HepG2 (cell line): ENCODE results near the gene TXNRD2. TPM values are rescaled to one million over a fixed set of nuclear protein-coding genes. Genes with fewer than 3 reads are reported as not detected.

Experiments used
- ARNT2 ChIP-seq: sonication (generic); formaldehyde crosslinking; IDR thresholded peaks from 2 replicates; pipeline ENCODE4 v1.8.0; 2022; ENCODE audit warnings: mild to moderate bottlenecking, low read depth, missing genetic modification reagents, moderate library complexity
- HMGA1 ChIP-seq: sonication (generic); formaldehyde crosslinking; conservative IDR thresholded peaks from 2 replicates; pipeline ENCODE4 v1.4.0; 2020; ENCODE audit warnings: missing genetic modification reagents
- POGK ChIP-seq: sonication (generic); formaldehyde crosslinking; conservative IDR thresholded peaks from 2 replicates; pipeline ENCODE4 v1.8.0; 2022; ENCODE audit warnings: mild to moderate bottlenecking, moderate library complexity, missing genetic modification reagents
- TBX3 ChIP-seq: fragments of 450-650 bp; IDR thresholded peaks from 2 replicates; pipeline ENCODE4 v1.6.1; 2017; ENCODE audit warnings: antibody characterized with exemption, mild to moderate bottlenecking, inconsistent platforms, borderline replicate concordance
- ZFP36L1 ChIP-seq: sonication (generic); formaldehyde crosslinking; IDR thresholded peaks from 2 replicates; pipeline ENCODE4 v1.8.0; 2022; ENCODE audit warnings: mild to moderate bottlenecking, missing genetic modification reagents, moderate library complexity
- ZGPAT ChIP-seq: IDR thresholded peaks from 2 replicates; pipeline ENCODE4 v1.6.1; 2016; ENCODE audit warnings: mild to moderate bottlenecking
- ZMYM3 ChIP-seq: sonication (generic); formaldehyde crosslinking; IDR thresholded peaks from 2 replicates; pipeline ENCODE4 v1.5.1; 2020; ENCODE audit warnings: mild to moderate bottlenecking, missing genetic modification reagents
- ZNF251 ChIP-seq: sonication (generic); formaldehyde crosslinking; IDR thresholded peaks from 2 replicates; pipeline ENCODE4 v1.9.0; 2021; ENCODE audit warnings: mild to moderate bottlenecking, missing genetic modification reagents
- ZNF264 ChIP-seq: sonication (generic); formaldehyde crosslinking; IDR thresholded peaks from 2 replicates; pipeline ENCODE4 v1.4.0; 2020; ENCODE audit warnings: missing genetic modification reagents
- ZNF350 ChIP-seq: sonication (generic); formaldehyde crosslinking; IDR thresholded peaks from 2 replicates; pipeline ENCODE4 v1.4.0; 2020; ENCODE audit warnings: mild to moderate bottlenecking, low read depth, missing genetic modification reagents, borderline replicate concordance
- ZNF484 ChIP-seq: sonication (generic); formaldehyde crosslinking; IDR thresholded peaks from 2 replicates; pipeline ENCODE4 v1.5.1; 2020; ENCODE audit warnings: mild to moderate bottlenecking, low read depth, missing genetic modification reagents, borderline replicate concordance
- ZNF557 ChIP-seq: sonication (generic); formaldehyde crosslinking; IDR thresholded peaks from 2 replicates; pipeline ENCODE4 v1.4.0; 2020; ENCODE audit warnings: missing genetic modification reagents
- ZNF691 ChIP-seq: sonication (generic); formaldehyde crosslinking; IDR thresholded peaks from 2 replicates; pipeline ENCODE4 v1.4.0; 2020; ENCODE audit warnings: missing genetic modification reagents, low read depth, mild to moderate bottlenecking, borderline replicate concordance
- ZSCAN31 ChIP-seq: sonication (generic); formaldehyde crosslinking; IDR thresholded peaks from 2 replicates; pipeline ENCODE4 v1.5.0; 2020; ENCODE audit warnings: low read depth, mild to moderate bottlenecking, missing genetic modification reagents
- polyA plus RNA-seq, 8 experiments: library from polyadenylated mRNA; depleted of rRNA in 3 of 8; stranded (reverse) in 7 of 8; unstranded in 1 of 8; fragments of >200 nt; fragmentation: Illumina TruSeq in 4 of 8; extraction: Trizol in 4 of 8; gene quantifications; 2 replicates each; pipeline versions ENCODE4 v1.2.1 to v1.2.3, GENCODE V29; 2011 to 2016; ENCODE audit warnings: low read depth in 4 of 8, missing spikeins in 1 of 8, mixed read lengths in 1 of 8; ENCODE audit not compliant: insufficient read depth in 1 of 8
- total RNA-seq, 5 experiments: library from RNA; depleted of rRNA; stranded (reverse); fragments of >200 nt; fragmentation: Illumina TruSeq; extraction: Trizol; gene quantifications; 2 replicates each; pipeline ENCODE4 v1.2.3, GENCODE V29; 2016; ENCODE audit warnings: low read depth in 1 of 5
- TF ChIP-seq, protein P1 (sequence below): IDR thresholded peaks from 2 replicates; pipeline ENCODE4 v1.6.1; 2016; ENCODE audit warnings: missing compliant biosample characterization, missing genetic modification reagents, borderline replicate concordance
- TF ChIP-seq, protein P2 (sequence below): sonication (generic); formaldehyde crosslinking; IDR thresholded peaks from 2 replicates; pipeline ENCODE4 v1.8.0; 2022; ENCODE audit warnings: missing genetic modification reagents, mild to moderate bottlenecking, moderate library complexity, borderline replicate concordance
- TF ChIP-seq, protein P3 (sequence below): sonication (generic); formaldehyde crosslinking; IDR thresholded peaks from 2 replicates; pipeline ENCODE4 v1.5.1; 2020; ENCODE audit warnings: missing genetic modification reagents, mild to moderate bottlenecking, borderline replicate concordance
- TF ChIP-seq, protein P4 (sequence below): sonication (generic); formaldehyde crosslinking; IDR thresholded peaks from 2 replicates; pipeline ENCODE4 v1.8.1; 2023; ENCODE audit warnings: missing genetic modification reagents, mild to moderate bottlenecking, borderline replicate concordance

TXNRD2 gene
- total and polyA plus RNA-seq, 2 of the 13 experiments (the other 11 are each of a cell fraction or from before 2014, with no cell fraction given): 17.5 to 18.6 TPM

GRCh38 chr22:19854778-19855503, 86.7 kb downstream of the TXNRD2 start, which contains the start of the genes GNB1L and RTL10 (continued):
- peak; percentile 88; the same call in 1 of the 2 replicates for TF ChIP-seq ZNF691
- TF ChIP-seq POGK: no peak; the same call in 1 of the 2 replicates
- TF ChIP-seq, protein P1, sequence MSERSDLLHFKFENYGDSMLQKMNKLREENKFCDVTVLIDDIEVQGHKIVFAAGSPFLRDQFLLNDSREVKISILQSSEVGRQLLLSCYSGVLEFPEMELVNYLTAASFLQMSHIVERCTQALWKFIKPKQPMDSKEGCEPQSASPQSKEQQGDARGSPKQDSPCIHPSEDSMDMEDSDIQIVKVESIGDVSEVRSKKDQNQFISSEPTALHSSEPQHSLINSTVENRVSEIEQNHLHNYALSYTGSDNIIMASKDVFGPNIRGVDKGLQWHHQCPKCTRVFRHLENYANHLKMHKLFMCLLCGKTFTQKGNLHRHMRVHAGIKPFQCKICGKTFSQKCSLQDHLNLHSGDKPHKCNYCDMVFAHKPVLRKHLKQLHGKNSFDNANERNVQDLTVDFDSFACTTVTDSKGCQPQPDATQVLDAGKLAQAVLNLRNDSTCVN: peak; percentile 32; the same call in 1 of the 2 replicates
- peak; percentile 80 for TF ChIP-seq ZNF350 (CRISPR knock-in tag)
- no peak for TF ChIP-seq ZNF251 (CRISPR knock-in tag)
- TF ChIP-seq ZNF484: peak; percentile 73
- peak; percentile 81; the same call in 1 of the 2 replicates for TF ChIP-seq ZNF264 (CRISPR knock-in tag)
- TF ChIP-seq, protein P2, sequence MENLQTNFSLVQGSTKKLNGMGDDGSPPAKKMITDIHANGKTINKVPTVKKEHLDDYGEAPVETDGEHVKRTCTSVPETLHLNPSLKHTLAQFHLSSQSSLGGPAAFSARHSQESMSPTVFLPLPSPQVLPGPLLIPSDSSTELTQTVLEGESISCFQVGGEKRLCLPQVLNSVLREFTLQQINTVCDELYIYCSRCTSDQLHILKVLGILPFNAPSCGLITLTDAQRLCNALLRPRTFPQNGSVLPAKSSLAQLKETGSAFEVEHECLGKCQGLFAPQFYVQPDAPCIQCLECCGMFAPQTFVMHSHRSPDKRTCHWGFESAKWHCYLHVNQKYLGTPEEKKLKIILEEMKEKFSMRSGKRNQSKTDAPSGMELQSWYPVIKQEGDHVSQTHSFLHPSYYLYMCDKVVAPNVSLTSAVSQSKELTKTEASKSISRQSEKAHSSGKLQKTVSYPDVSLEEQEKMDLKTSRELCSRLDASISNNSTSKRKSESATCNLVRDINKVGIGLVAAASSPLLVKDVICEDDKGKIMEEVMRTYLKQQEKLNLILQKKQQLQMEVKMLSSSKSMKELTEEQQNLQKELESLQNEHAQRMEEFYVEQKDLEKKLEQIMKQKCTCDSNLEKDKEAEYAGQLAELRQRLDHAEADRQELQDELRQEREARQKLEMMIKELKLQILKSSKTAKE (CRISPR knock-in tag): peak; percentile 71; the same call in 1 of the 2 replicates
- TF ChIP-seq ZGPAT (CRISPR knock-in tag): peak; percentile 59
- peak; percentile 34; the same call in 1 of the 2 replicates for TF ChIP-seq ZFP36L1 (CRISPR knock-in tag)
- TF ChIP-seq ZMYM3 (CRISPR knock-in tag): peak; percentile 34; the same call in 1 of the 2 replicates
- TF ChIP-seq, protein P3, sequence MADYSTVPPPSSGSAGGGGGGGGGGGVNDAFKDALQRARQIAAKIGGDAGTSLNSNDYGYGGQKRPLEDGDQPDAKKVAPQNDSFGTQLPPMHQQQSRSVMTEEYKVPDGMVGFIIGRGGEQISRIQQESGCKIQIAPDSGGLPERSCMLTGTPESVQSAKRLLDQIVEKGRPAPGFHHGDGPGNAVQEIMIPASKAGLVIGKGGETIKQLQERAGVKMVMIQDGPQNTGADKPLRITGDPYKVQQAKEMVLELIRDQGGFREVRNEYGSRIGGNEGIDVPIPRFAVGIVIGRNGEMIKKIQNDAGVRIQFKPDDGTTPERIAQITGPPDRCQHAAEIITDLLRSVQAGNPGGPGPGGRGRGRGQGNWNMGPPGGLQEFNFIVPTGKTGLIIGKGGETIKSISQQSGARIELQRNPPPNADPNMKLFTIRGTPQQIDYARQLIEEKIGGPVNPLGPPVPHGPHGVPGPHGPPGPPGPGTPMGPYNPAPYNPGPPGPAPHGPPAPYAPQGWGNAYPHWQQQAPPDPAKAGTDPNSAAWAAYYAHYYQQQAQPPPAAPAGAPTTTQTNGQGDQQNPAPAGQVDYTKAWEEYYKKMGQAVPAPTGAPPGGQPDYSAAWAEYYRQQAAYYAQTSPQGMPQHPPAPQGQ: no peak
- TF ChIP-seq ZNF557 (CRISPR knock-in tag): 0 out of 2 replicates have a peak, but pooled peaks have one; percentile 65
- no peak for TF ChIP-seq HMGA1 (CRISPR knock-in tag)
- TF ChIP-seq, protein P4, sequence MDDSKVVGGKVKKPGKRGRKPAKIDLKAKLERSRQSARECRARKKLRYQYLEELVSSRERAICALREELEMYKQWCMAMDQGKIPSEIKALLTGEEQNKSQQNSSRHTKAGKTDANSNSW (CRISPR knock-in tag): no peak
- peak; percentile 35; the same call in 1 of the 2 replicates for TF ChIP-seq ARNT2 (CRISPR knock-in tag)
- no peak for TF ChIP-seq ZSCAN31 (CRISPR knock-in tag)
- no peak for TF ChIP-seq TBX3
